HEK293T (cell line): ENCODE results near the gene GNG10.

Source experiments
- CTCF ChIA-PET: fragments of 350-600 bp; formaldehyde crosslinking; extraction: SDS; loops from one replicate; lab custom pipeline; 2021; ENCODE audit warnings: antibody characterized with exemption, inconsistent platforms; lab: Yijun Ruan, JAX
- POLR2A ChIA-PET: fragments of 350-600 bp; formaldehyde crosslinking; extraction: SDS; loops from one replicate; lab custom pipeline; 2020; ENCODE audit warnings: antibody characterized with exemption, inconsistent platforms; lab: Yijun Ruan, JAX
- DNase-seq: peaks from one replicate; pipeline ENCODE4 v3.0.0; 2012; ENCODE audit warnings: mixed read lengths; ENCODE audit errors: extremely low spot score
- ARNT ChIP-seq: fragments of 450-650 bp; IDR thresholded peaks from 2 replicates; pipeline ENCODE4 v1.6.1; 2017; ENCODE audit warnings: mild to moderate bottlenecking
- BHLHE40 ChIP-seq: fragments of 450-650 bp; IDR thresholded peaks from 2 replicates; pipeline ENCODE4 v1.6.1; 2016; ENCODE audit warnings: mild to moderate bottlenecking, moderate library complexity, borderline replicate concordance
- CTBP1 ChIP-seq: fragments of 450-650 bp; IDR thresholded peaks from 2 replicates; pipeline ENCODE4 v1.6.1; 2016; ENCODE audit warnings: borderline replicate concordance
- ELF4 ChIP-seq: fragments of 450-650 bp; IDR thresholded peaks from 2 replicates; pipeline ENCODE4 v1.6.1; 2017; ENCODE audit warnings: antibody characterized with exemption
- FOXA1 ChIP-seq: fragments of 450-650 bp; IDR thresholded peaks from 2 replicates; pipeline ENCODE4 v1.6.1; 2016; ENCODE audit warnings: mild to moderate bottlenecking
- FOXK2 ChIP-seq: fragments of 450-650 bp; IDR thresholded peaks from 2 replicates; pipeline ENCODE4 v1.6.1; 2016; ENCODE audit warnings: mild to moderate bottlenecking
- FOXM1 ChIP-seq: fragments of 450-650 bp; IDR thresholded peaks from 2 replicates; pipeline ENCODE4 v1.6.1; 2017; ENCODE audit warnings: mild to moderate bottlenecking, borderline replicate concordance
- HDGF ChIP-seq: fragments of 450-650 bp; IDR thresholded peaks from 2 replicates; pipeline ENCODE4 v1.6.1; 2017; ENCODE audit warnings: antibody characterized with exemption, borderline replicate concordance
- L3MBTL2 ChIP-seq: fragments of 450-650 bp; conservative IDR thresholded peaks from 2 replicates; pipeline ENCODE4 v1.6.1; 2016; ENCODE audit warnings: mild to moderate bottlenecking
- LEF1 ChIP-seq: fragments of 450-650 bp; IDR thresholded peaks from 2 replicates; pipeline ENCODE4 v1.6.1; 2017; ENCODE audit warnings: mild to moderate bottlenecking, borderline replicate concordance
- NFRKB ChIP-seq: fragments of 450-650 bp; IDR thresholded peaks from 2 replicates; pipeline ENCODE4 v1.6.1; 2016; ENCODE audit warnings: mild to moderate bottlenecking, moderate library complexity
- PKNOX1 ChIP-seq: fragments of 450-650 bp; IDR thresholded peaks from 2 replicates; pipeline ENCODE4 v1.6.1; 2016
- SP1 ChIP-seq: fragments of 450-650 bp; IDR thresholded peaks from 2 replicates; pipeline ENCODE4 v1.6.1; 2017
- SUZ12 ChIP-seq: fragments of 450-650 bp; IDR thresholded peaks from 2 replicates; pipeline ENCODE4 v1.6.1; 2016; ENCODE audit warnings: mild to moderate bottlenecking
- TARDBP ChIP-seq: fragments of 450-650 bp; IDR thresholded peaks from 2 replicates; pipeline ENCODE4 v1.6.1; 2016
- ZNF384 ChIP-seq: fragments of 450-650 bp; IDR thresholded peaks from 2 replicates; pipeline ENCODE4 v1.6.1; 2016

The GNG10 gene

GRCh38 chr9:111678293-111678692 lies 16.9 kb downstream of the GNG10 start:
- TF ChIP-seq BHLHE40 (no peak), SP1 (no peak), FOXM1 (no peak), HDGF (no peak)
- ChIA-PET POLR2A (no interaction called here), CTCF (no interaction called here)
- DNase-seq = no peak

- TF ChIP-seq FOXK2 (no peak), NFRKB (no peak), FOXA1 (no peak), ZNF384 (no peak), ELF4 (no peak), HDGF (no peak), ARNT (no peak), FOXM1 (no peak), TARDBP (no peak), CTBP1 (no peak), BHLHE40 (no peak), L3MBTL2 (no peak), SUZ12 (no peak)
- no peak for DNase-seq
- POLR2A ChIA-PET = interaction anchor here (0.7 kb wide), 1 partner anchor 8 kb away, joined by 4 read pairs; no protein-coding TSS in a partner anchor
- CTCF ChIA-PET = no interaction called here
Observed at GRCh38 chr9:111679199-111679598, 17.8 kb downstream of the GNG10 start.

- ChIA-PET CTCF (no interaction called here), POLR2A (no interaction called here)
- TF ChIP-seq FOXK2 (no peak), LEF1 (no peak), ELF4 (no peak), NFRKB (no peak), PKNOX1 (no peak), CTBP1 (no peak), L3MBTL2 (no peak), FOXM1 (no peak), SP1 (no peak), HDGF (no peak), SUZ12 (no peak), ZNF384 (no peak), BHLHE40 (no peak)
- no peak for DNase-seq
Observed at GRCh38 chr9:111683392-111683791, 22.0 kb downstream of the GNG10 start.

GRCh38 chr9:111691672-111692329 lies 30.4 kb downstream of the GNG10 start:
- POLR2A ChIA-PET = interaction anchor here (0.8 kb wide), 1 partner anchor 93 kb away, joined by 3 read pairs; the partner anchor contains the start of gene PTGR1
- TF ChIP-seq ARNT (no peak), FOXM1 (no peak), CTBP1 (no peak), ZNF384 (no peak), HDGF (no peak)
- CTCF ChIA-PET = interaction anchor here (0.7 to 1.9 kb wide), 3 partner anchors 15 to 94 kb away, joined by 3 to 7 read pairs (median 4); no protein-coding TSS in a partner anchor
- peak; percentile 10 for DNase-seq

- TF ChIP-seq FOXK2 = no peak
- no peak for TF ChIP-seq BHLHE40
- TF ChIP-seq ELF4 = no peak
- no peak for TF ChIP-seq LEF1
- no peak for TF ChIP-seq PKNOX1
- no peak for TF ChIP-seq FOXM1
- no peak for TF ChIP-seq TARDBP
- TF ChIP-seq SUZ12 = no peak
- TF ChIP-seq HDGF = no peak
- TF ChIP-seq FOXA1 = no peak
- TF ChIP-seq NFRKB = no peak
- no peak for TF ChIP-seq ARNT
- TF ChIP-seq CTBP1 = no peak
- no peak for TF ChIP-seq ZNF384
- no peak for TF ChIP-seq SP1
- TF ChIP-seq L3MBTL2 = no peak
- no peak for DNase-seq
- CTCF ChIA-PET = no interaction called here
- POLR2A ChIA-PET = no interaction called here
Observed at GRCh38 chr9:111696796-111697195, 35.4 kb downstream of the GNG10 start.

- no peak for DNase-seq
- CTCF ChIA-PET = no interaction called here
- TF ChIP-seq FOXK2 (no peak), ZNF384 (no peak), BHLHE40 (no peak), SP1 (no peak), SUZ12 (no peak), LEF1 (no peak), CTBP1 (no peak), HDGF (no peak), PKNOX1 (no peak)
- POLR2A ChIA-PET = no interaction called here
Observed at GRCh38 chr9:111700776-111701175, 39.4 kb downstream of the GNG10 start.
